HG03045 (cell line): ENCODE data around the gene TRIP10.
"Not testable (repeated sequence)": the region's sequence is repeated elsewhere in the genome, so short reads cannot be mapped to it uniquely, and the experiment has no call there.

Experiments used
- ATAC-seq: cut with Tn5 transposase; IDR thresholded peaks from one replicate; pipeline ENCODE4 v1.9.1; 2021; ENCODE audit warnings: mild to moderate bottlenecking, moderate library complexity; ENCODE audit not compliant: unreplicated experiment

Gene TRIP10

DNA sequence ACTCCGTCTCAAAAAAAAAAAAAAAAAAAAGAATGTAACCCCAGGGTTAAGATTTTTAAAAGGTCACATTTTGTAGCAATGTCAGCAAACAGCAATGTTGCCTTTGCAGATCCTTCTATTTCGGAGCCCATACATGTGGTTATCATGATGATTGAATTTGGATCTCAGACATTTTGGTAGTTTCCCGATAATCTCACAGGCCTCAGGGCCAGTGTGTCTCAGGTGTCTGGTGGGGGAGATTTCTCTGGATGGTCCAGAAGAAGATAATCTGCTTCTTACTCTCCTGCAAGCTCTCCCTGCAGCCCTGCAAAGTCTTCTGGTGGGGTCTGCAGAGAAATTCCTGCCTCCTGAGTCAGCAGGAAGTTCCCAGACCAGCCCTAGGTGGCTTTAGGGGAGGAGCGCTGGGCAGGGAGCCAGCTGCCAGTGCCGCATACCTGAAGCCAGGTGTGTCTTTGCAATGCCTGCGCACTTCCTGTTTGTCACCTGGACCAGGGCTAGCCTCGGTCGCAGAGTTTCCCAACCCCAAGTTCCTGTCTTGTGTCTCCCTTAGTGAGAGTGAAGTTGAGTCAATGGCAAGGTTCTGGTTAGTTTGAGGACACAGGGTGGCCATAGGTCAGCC is 26.4 kb downstream of the TRIP10 start:
- no peak for ATAC-seq

DNA sequence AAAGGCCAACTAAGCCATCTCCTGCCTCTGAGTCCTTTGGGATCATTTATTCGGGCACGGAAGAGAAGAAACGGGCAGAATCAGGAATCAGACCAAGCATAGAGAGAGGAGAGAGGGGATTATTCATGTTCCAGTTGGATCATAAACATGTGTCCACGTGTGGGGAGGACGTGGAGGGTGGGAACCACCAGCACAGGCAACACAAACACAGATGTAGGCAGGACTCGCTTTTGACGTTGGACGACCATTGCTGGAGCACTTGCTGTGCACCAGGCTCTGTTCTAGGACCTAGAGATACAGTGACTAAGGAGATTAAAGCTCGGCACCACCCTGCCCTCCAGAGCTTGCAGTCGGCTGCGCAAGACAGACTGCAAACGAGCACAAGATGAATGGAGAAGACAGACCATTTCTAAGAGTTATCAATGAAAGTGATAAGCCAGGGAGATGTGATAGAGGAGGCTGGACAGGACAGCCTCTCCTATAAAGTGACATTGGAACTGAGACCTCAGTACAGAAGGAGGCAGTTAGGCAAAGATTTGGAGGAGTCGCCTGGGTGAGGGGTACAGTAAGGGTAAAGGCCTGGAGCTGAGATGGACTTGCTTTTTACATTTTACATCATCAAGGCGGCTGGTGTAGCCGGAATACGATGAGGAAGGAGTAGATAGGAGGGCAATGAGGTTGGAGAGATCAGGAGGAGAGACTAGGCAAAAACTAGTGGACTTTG is 27.0 kb downstream of the TRIP10 start:
- ATAC-seq, result no peak

DNA sequence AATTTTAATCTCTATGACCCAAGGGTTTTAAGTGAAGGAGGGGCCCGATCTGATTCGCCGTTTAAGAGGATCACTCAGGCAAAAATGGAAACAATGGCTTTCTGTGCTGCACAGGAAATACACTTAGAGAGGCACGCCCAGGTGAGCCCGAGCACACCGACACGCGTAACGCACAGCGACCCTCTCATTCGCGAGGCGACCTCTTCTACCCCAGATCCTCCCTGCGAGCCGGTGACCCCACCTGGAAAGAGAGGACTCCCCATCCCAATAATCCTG is 27.5 kb downstream of the TRIP10 start:
- peak; percentile 21 for ATAC-seq

DNA sequence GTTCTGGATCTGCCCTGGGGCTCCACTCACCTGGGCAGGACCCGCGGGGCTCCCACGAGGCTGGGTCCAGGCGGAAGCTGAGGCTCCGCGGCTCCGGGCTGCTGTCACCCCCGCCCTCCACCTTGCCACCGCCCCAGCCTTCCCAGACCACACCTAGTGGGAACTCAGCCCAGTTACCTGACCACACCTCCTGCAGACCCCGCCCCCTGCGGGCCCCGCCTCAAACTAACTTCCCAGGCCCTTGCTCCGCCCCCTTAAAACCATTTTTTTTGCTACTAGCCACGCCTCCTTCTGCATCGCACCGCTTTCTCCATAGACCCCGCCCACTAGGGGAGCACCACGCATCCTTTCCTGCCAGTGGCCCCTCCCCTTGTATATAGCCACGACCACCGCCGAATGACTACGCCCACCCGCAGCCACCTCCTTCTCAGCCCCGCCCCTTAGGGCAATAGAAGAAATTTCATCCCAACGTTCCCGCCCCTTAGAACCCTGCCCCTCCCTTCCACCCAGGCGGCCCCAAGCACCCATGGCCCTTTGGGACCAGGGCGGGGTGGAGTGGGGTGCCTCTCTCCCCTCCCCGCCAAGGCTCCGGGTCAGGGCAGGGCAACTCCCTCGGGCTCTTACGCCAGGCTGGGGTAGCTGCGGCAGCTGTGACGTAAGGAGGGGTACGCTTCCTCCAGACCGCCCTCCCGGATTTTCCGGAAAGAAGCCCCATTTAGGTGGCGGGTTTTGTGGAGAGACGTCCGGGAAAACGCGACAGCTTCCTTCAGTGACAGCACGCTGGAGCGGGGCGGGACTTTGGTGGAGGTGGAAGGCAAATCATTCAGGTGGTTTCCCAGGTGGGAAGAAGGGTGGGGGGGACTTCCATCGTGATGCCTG is 28.1 kb downstream of the TRIP10 start, which contains the start of gene SH2D3A:
SH2D3A (minus strand) TSS at position 79 of the 879 bp plus-strand sequence. CDS start 3,687 bp downstream, outside the sequence.
- ATAC-seq, result peak; percentile 73

DNA sequence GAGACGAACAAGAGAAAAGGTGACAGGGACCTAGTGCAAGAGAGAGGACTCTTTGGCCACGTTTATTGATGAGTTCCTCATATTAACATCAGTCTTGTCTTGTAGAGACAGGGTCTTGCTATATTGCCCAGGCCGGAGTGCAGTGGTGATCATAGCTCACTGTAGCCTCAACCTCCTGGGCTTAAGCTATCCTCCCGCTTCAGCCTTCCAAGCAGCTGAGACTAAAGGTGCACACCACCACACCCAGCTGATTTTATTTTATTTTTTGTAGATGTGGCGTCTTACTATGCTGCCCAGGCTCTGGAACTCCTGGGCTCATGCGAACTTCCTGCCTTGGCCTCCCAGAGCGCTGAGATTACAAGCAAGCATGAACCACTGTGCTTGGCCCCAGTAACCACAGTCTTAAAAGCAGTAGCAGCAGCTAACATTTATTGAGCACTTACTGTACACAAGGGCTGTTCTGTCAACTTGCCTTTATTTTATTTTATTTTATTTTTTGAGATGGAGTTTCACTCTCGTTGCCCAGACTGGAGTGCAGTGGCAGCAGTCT is 28.8 kb downstream of the TRIP10 start:
- no peak for ATAC-seq

DNA sequence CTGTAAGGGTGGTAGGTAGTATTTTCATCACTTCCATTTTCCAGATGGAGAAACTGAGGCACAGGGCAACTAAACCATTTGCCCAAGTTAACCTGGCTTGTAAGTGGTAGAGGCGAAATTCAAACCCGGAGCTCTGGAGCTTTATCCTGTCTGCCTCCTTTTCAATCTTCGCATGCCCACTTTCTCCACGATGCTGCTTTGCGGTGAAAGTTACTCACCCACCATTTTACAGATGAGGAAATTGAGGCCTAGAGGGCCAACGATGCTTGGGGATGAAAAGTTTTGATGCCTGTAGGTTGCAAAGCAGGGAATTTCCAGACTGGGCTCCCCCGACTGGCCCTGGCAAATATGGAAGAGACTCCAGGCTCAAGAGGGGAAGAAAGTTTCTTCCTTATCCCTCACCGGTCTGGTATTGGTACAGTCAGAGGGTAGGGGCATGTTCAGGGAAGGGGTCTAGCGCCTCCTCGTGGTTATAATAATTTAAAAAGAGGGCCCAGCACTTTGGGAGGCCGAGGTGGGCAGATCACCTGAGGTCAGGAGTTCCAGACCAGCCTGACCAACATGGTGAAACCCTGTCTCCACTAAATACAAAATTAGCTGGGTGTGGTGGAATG is 29.6 kb downstream of the TRIP10 start:
- no peak for ATAC-seq

DNA sequence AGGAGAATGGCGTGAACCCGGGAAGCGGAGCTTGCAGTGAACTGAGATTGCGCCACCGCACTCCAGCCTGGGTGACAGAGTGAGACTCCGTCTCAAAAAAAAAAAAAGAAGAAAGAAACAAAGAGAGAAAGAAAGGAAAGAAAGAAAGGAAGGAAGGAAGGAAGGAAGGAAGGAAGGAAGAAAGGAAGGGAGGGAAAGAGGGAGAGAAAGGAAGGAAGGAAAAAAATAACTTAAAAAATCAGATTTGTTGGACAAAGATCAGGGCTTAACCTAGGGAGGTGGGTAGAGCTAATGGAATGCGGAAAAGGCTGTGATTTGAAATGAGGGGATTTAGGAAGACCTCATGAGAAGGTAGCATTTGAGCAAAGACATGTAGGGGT is 32.2 kb downstream of the TRIP10 start:
- ATAC-seq, result not testable (repeated sequence)

DNA sequence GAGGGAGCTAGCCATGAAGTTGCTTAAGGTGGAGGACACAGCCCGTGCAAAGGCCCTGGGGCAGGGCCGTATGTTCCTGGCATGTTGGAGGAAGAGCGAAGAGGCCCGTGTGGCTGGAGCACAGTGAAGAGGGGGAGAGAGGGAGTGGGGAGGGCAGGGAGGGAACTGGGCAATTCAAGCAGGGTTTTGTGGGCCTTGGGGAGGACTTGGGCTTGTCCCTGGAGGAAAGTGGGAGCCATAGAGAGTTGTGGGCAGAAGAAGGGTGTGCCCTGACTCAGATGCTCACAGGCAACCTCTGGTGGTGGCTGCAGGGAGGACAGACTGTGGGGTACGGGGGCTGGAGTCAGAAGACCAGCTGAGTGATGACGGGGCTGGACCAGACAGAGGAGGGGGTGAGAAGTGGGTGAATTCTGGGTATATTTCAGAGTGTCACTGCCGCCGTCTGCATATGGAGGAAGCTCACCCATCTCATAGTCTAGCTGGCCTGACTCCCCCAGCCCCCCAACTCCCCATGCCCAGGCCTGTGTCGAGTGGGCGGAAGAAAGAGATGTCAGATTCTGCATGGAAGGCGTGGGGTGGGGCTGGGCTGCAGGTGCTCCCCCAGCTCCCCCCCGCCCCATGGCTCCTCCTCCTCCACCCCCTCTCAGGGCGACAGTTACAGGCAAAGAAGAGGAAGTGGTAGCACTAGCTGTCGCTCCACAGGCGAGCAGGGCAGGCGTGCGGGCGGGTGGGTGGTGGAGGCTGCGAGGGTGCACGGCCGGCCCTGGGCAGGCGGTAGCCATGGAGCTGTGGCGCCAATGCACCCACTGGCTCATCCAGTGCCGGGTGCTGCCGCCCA is 32.8 kb downstream of the TRIP10 start, which contains the start of gene VAV1:
VAV1 (plus strand) TSS at position 681 of the 838 bp plus-strand sequence; CDS start at position 781, 100 bp downstream.
- no peak for ATAC-seq

DNA sequence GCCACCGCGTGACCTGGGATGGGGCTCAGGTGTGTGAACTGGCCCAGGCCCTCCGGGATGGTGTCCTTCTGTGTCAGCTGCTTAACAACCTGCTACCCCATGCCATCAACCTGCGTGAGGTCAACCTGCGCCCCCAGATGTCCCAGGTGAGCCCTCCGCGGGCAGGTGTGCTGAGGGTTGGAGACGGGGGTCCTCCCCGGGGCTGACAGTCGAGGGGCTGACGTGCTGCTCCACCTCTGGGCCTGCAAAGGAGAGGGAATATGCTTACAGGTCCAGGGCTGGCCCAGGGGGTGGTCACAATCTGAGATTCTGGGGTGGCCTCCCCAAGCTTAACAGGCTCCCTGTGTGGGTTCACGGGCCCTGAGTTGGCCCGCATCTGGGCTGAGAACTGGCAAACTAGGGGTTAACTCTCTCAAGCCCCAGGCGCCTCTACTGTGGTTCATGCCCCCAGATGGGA is 33.4 kb downstream of the TRIP10 start:
- no peak for ATAC-seq

DNA sequence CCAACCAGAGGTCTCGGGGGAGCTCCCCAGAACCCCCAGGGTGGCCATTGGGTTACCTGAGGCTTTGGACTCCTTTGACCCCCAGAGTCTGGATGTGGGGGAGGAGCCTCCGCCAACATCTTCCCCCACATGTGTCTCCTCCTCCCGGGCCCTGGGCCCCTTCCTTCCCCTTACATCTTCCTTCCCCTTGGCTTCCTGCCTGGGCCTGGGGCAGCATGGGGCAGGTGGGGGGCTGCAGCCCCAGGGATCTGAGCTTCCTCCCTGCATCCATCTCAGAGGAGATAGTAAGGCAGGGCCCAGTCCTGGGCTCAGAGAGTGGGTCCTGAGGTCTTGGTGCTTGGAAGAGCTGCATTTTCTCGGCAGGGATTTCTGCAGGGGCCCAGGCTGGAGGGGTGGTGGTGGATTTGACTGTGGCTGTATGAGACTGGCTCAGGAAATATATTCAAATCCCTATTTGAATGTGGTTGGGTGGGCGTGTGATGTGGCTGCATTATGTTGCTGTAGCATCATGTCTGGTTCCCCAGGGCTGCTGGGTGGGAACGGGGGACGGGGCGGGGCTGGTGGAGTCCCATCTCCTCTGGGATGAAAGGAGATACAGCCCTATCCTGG is 33.9 kb downstream of the TRIP10 start:
- no peak for ATAC-seq

DNA sequence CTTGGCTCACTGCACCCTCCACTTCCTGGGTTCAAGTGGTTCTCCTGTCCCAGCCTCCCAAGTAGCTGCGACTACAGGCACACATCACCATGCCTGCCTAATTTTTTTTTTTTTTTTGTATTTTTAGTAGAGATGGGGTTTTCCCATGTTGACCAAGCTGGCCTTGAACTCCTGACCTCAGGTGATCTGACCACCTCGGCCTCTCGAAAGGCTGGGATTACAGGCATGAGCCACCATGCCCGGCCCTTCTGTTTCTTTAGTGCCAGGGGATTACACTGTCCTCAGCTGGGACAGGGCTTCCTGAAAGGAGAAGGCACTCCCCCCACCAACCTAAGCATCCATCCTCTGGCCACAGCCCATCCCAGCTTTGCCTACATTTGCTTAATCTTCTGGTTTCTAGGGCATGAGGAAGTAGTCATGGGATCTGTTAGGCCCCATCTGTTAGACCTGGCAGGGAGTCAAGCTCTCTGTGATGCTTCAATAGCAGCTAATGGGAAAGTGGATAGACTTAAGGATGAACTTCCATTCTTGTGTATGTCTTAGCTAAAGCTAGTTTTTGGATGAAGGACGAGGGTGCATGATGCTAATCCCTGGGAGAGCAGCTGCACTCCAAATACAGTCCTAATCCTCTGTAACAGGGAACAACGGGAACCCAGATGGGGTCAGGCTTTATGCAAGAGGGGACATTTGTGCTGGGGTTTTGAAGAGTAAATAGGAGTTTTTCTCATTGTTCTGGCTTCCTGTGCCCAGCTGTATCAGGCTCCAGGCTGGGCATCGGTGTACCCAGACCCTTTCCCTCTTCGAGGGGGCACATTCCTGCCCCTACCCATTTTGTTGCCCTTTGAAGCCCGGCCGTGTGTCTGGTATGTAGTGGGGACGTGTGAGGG is 35.6 kb downstream of the TRIP10 start:
- no peak for ATAC-seq

DNA sequence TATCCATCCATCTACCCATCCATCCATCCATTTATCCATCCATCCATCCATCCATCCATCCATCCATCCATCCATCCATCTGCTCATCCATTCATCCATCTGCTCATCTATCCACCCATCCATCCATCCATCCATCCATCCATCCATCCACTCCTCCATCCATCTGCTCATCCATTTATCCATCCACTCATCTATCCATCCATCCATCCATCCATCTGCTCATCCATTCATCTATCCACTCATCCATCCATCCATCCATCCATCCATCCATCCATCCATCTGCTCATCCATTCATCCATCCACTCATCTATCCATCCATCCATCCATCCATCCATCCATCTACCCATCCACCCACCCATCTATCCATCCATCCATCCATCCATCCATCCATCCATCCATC is 36.6 kb downstream of the TRIP10 start:
- ATAC-seq, result not testable (repeated sequence)

DNA sequence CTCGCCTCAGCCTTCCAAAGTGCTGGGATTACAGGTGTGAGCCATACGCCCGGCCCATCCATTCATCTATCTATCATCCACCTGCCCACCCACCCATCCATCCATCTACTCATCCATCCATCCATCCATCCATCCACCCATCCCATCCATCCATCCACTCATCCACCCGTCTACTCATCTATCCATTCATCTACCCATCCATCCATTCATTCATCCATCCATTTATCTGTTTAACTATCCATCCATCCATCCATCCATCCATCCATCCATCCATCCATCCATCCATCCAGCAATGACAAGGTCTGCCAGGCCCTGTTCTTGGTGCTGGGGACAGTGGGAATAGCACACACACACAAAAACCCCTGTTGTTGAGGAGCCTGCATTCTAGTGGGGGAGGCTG is 37.5 kb downstream of the TRIP10 start:
- ATAC-seq, result no peak

DNA sequence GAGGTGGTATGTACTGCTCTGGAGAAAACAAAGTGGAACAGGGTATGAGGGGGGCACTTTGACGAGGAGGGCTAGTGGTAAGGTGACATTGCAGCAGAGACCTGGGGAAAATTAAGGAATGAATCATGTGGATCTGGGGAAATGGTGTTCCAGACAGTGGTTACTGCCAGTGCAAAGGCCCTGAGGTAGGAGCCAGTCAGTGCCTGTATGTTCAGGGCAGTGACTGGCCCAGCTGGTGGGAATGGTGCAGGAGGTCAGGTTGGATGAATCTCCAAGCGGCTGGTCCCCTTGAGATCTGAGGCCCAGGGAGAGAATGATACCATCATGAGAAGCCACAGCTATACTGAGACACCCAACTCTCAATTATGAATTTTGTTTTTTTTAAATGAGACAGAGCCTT is 38.0 kb downstream of the TRIP10 start:
- ATAC-seq, result no peak

DNA sequence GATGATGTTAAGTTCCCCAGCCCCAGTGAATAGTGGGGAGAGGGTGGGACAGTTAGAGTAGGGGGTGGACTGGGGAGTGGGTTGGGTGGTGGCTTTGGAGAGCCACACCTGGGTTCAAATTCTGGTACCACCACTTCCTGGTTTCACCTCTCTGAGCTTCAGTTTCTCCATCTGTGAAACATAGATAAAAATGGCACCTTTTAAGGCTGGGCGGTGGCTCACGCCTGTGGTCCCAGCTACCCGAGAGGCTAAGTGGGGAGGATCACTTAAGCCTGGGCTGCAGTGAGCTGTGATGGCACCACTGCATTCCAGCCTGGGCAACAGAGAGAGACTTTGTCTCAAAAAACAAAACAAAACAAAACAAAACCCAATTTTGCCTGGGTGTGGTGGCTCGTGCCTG is 38.9 kb downstream of the TRIP10 start:
- no peak for ATAC-seq

DNA sequence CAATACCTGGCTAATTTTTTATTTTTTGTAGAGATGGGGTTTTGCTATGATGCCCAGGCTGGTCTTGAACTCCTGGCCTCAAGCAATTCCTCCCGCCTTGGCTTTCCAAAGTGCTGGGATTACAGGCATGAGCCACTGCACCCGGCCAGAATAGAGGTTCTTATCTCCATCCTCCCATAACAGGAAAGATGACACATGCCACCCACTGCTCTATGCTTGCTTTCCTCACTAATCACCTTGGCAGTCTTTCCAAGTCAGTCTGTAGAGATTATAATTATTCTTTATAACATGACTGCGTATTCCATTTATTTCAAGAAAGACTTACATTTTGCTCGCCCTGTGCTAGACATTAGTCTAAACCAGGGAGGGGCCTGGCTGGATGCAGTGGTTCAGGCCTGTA is 39.7 kb downstream of the TRIP10 start:
- ATAC-seq, result no peak

DNA sequence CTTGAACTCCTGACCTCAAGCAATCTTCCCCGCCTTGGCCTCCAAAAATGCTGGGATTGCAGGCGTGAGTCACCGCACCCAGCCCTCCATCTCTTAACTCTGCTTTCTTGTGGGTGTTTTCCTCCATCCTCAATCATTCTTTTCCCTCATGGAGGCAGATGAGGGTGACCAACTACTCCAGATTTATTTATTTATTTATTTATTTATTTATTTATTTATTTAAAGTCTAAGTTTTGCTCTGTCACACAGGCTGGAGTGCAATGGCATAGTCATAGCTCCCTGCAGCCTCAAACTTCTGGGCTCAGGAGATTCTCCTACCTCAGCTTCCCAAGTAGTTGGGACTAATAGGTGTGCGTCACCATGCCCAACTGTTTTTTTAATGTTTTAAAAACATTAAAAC is 47.9 kb downstream of the TRIP10 start:
- no peak for ATAC-seq

DNA sequence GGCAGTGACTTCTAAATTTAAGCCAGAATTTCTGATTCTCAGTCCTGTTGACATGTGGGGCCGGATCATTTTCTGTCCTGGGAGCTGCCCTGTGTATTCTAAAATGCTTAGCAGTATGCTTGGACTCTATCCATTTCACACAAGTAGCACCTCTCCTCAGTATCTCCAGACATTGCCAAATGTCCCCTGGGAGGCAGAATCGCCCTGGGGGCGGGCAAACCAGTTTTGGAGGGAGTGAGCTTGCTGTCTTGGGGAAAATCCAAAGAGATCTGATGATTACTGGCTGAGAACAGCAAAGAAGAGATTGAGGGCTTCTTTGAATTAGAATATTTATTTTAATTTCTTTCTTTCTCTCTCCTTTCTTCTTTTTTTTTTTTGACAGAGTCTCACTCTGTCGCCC is 49.4 kb downstream of the TRIP10 start:
- no peak for ATAC-seq
